Measurements from ENCODE around the gene BCAR3.

Gene BCAR3

GRCh38 chr1:93614541-93614940 is 67.1 kb downstream of the BCAR3 start:
- no peak for DNase-seq

GRCh38 chr1:93613898-93614297 is 67.7 kb downstream of the BCAR3 start:
- no peak for DNase-seq

- DNase-seq = no peak
These were observed 69.1 kb downstream of the BCAR3 start for GRCh38 chr1:93612510-93612909.

GRCh38 chr1:93611668-93612067 is 70.0 kb downstream of the BCAR3 start:
- no peak for DNase-seq

GRCh38 chr1:93609536-93609935 is 72.1 kb downstream of the BCAR3 start:
- DNase-seq = no peak

GRCh38 chr1:93608187-93609109 is 73.2 kb downstream of the BCAR3 start:
- no peak for DNase-seq

- DNase-seq = no peak
These were observed 73.8 kb downstream of the BCAR3 start for GRCh38 chr1:93607814-93608186.

GRCh38 chr1:93605812-93606512 is 75.7 kb downstream of the BCAR3 start:
- no peak for DNase-seq

GRCh38 chr1:93605026-93605568 is 76.5 kb downstream of the BCAR3 start:
- DNase-seq = no peak

- no peak for DNase-seq
These were observed 77.2 kb downstream of the BCAR3 start for GRCh38 chr1:93604411-93604810.

- no peak for DNase-seq
These were observed 78.0 kb downstream of the BCAR3 start for GRCh38 chr1:93603601-93604000.

GRCh38 chr1:93603106-93603505 is 78.5 kb downstream of the BCAR3 start:
- no peak for DNase-seq

GRCh38 chr1:93602101-93602500 is 79.5 kb downstream of the BCAR3 start:
- no peak for DNase-seq

- no peak for DNase-seq
These were observed 80.0 kb downstream of the BCAR3 start for GRCh38 chr1:93601686-93602085.

- no peak for DNase-seq
These were observed 81.0 kb downstream of the BCAR3 start for GRCh38 chr1:93600663-93601062.

GRCh38 chr1:93599479-93599878 is 82.2 kb downstream of the BCAR3 start:
- DNase-seq = no peak

- DNase-seq = no peak
These were observed 82.7 kb downstream of the BCAR3 start for GRCh38 chr1:93598861-93599439.

- no peak for DNase-seq
These were observed 83.2 kb downstream of the BCAR3 start for GRCh38 chr1:93598396-93598795.

- no peak for DNase-seq
These were observed 83.9 kb downstream of the BCAR3 start for GRCh38 chr1:93597709-93598108.

- DNase-seq = no peak
These were observed 85.1 kb downstream of the BCAR3 start for GRCh38 chr1:93596329-93597089.

- DNase-seq = no peak
These were observed 85.9 kb downstream of the BCAR3 start for GRCh38 chr1:93595743-93596142.

- no peak for DNase-seq
These were observed 86.4 kb downstream of the BCAR3 start for GRCh38 chr1:93595266-93595665.

- DNase-seq = no peak
These were observed 87.1 kb downstream of the BCAR3 start for GRCh38 chr1:93594603-93594880.

All from activated gamma-delta T cell treated with Interleukin-2 at 50 U/mL for 16 hours (primary cell).